GM23248 (cell line): ENCODE measurements around the gene SYP. TPM values are rescaled to one million over a fixed set of nuclear protein-coding genes. Genes with fewer than 3 reads are reported as not detected.

Source experiments
- DNase-seq: peaks from one replicate; pipeline ENCODE4 v3.0.0-alpha.2; 2015
- H2AFZ ChIP-seq: fragments of 200-600 bp; sonication (generic); 2 replicates; pipeline ENCODE4 v1.6.1; 2016; ENCODE audit warnings: antibody characterized with exemption
- H3F3A ChIP-seq: fragments of 200-600 bp; sonication (generic); 2 replicates; pipeline ENCODE4 v1.6.1; 2016; ENCODE audit warnings: mild to moderate bottlenecking, antibody characterized with exemption, mixed run types; ENCODE audit not compliant: insufficient read depth
- H3K27ac ChIP-seq: fragments of 200-600 bp; sonication (generic); 2 replicates; pipeline ENCODE4 v1.5.1; 2016; ENCODE audit warnings: mild to moderate bottlenecking
- H3K27me3 ChIP-seq: fragments of 200-600 bp; sonication (generic); replicated peaks from 2 replicates; pipeline ENCODE4 v1.6.1; 2016; ENCODE audit warnings: mild to moderate bottlenecking; ENCODE audit not compliant: insufficient read depth
- H3K36me3 ChIP-seq: fragments of 200-600 bp; sonication (generic); 2 replicates; pipeline ENCODE4 v1.6.1; 2016; ENCODE audit warnings: low read depth, mild to moderate bottlenecking
- H3K4me1 ChIP-seq: fragments of 200-600 bp; sonication (generic); 2 replicates; pipeline ENCODE4 v1.6.1; 2016; ENCODE audit warnings: mild to moderate bottlenecking; ENCODE audit not compliant: insufficient read depth
- H3K4me2 ChIP-seq: fragments of 200-600 bp; sonication (generic); one replicate; pipeline ENCODE4 v1.6.1; 2016; ENCODE audit warnings: mild to moderate bottlenecking; ENCODE audit not compliant: unreplicated experiment
- H3K4me3 ChIP-seq: fragments of 200-600 bp; sonication (generic); 2 replicates; pipeline ENCODE4 v1.5.1; 2016; ENCODE audit warnings: mild to moderate bottlenecking
- H3K79me2 ChIP-seq: fragments of 200-600 bp; sonication (generic); 2 replicates; pipeline ENCODE4 v1.6.1; 2016; ENCODE audit warnings: mild to moderate bottlenecking; ENCODE audit not compliant: insufficient read depth
- H3K9ac ChIP-seq: fragments of 200-600 bp; sonication (generic); 2 replicates; pipeline ENCODE4 v1.6.1; 2016; ENCODE audit warnings: mild to moderate bottlenecking
- H3K9me2 ChIP-seq: fragments of 200-600 bp; sonication (generic); 2 replicates; pipeline ENCODE4 v1.6.1; 2016; ENCODE audit warnings: mixed run types, mild to moderate bottlenecking, moderate library complexity; ENCODE audit not compliant: insufficient read depth
- H3K9me3 ChIP-seq: fragments of 200-600 bp; sonication (generic); one replicate; pipeline ENCODE4 v1.6.1; 2017; ENCODE audit warnings: low read depth
- H4K20me1 ChIP-seq: fragments of 200-600 bp; sonication (generic); 2 replicates; pipeline ENCODE4 v1.6.0; 2016; ENCODE audit not compliant: insufficient read depth
- EZH2 ChIP-seq: fragments of 200-600 bp; sonication (generic); IDR thresholded peaks from 2 replicates; pipeline ENCODE4 v1.6.1; 2018; ENCODE audit warnings: antibody characterized with exemption, mild to moderate bottlenecking; ENCODE audit not compliant: insufficient read depth, poor library complexity, severe bottlenecking
- EZH2phosphoT487 ChIP-seq: fragments of 200-600 bp; sonication (generic); IDR thresholded peaks from 2 replicates; pipeline ENCODE4 v1.6.1; 2018; ENCODE audit warnings: antibody characterized with exemption, moderate library complexity, mild to moderate bottlenecking, low read depth; ENCODE audit not compliant: insufficient read depth
- WGBS, 2 experiments: methylation state at CpG; one replicate each; pipeline ENCODE4 v1.1.6; 2015 to 2017; ENCODE audit warnings: low lambda C conversion rate in 2 of 2, low coverage in 1 of 2; ENCODE audit errors: missing lambda C conversion rate in 2 of 2; 5-methylcytosine and 5-hydroxymethylcytosine counted together
- in situ Hi-C: fragments of 300-500 bp; cut with MboI; formaldehyde crosslinking; loops from 2 replicates; pipeline ENCODE4 v1.15.0; 2020
- polyA plus RNA-seq: library from polyadenylated mRNA; unstranded; fragments of >200 nt; fragmentation: Nextera tagmentation; extraction: Ambion mirVana; gene quantifications from 2 replicates; pipeline ENCODE4 v1.2.1, GENCODE V29; 2016
- total RNA-seq: library from RNA; depleted of rRNA; stranded (reverse); fragments of >200 nt; shearing (Covaris generic); gene quantifications from 2 replicates; pipeline ENCODE4 v1.2.3, GENCODE V29; 2014

Gene SYP
- total and polyA plus RNA-seq, 2 experiments from 2014 or later, result 0.23 to 0.54 TPM

- no peak overlapping the region for H2AFZ ChIP-seq
- WGBS, 2 experiments, result 52 to 67% methylated on average over 3 to 8 of the region's 8 CpGs
- no peaks in the 10 kb centered on the region for H3K27me3 ChIP-seq
- no peak overlapping the region for H3K4me3 ChIP-seq
- H3K9me3 ChIP-seq, result no peaks in the 10 kb centered on the region
- no peak for TF ChIP-seq EZH2phosphoT487
- TF ChIP-seq EZH2, result no peak
- no peak overlapping the region for H3K27ac ChIP-seq
- in situ Hi-C loops, result no loop called here
- H3K4me1 ChIP-seq, result no peaks in the 10 kb centered on the region
- no peak for DNase-seq
- H3F3A ChIP-seq, result no peaks in the 10 kb centered on the region
- H3K9ac ChIP-seq, result no peak overlapping the region
- H3K36me3 ChIP-seq, result no peaks in the 10 kb centered on the region; the same call in 1 of the 2 replicates
- no peaks in the 10 kb centered on the region for H3K9me2 ChIP-seq
- no peaks in the 10 kb centered on the region for H4K20me1 ChIP-seq
- H3K79me2 ChIP-seq, result peaks cover 8% of the 10 kb centered on the region; the same call in 1 of the 2 replicates
- H3K4me2 ChIP-seq, result no peak overlapping the region
Measured at GRCh38 chrX:49188468-49189076, 11.4 kb downstream of the SYP start.

DNA sequence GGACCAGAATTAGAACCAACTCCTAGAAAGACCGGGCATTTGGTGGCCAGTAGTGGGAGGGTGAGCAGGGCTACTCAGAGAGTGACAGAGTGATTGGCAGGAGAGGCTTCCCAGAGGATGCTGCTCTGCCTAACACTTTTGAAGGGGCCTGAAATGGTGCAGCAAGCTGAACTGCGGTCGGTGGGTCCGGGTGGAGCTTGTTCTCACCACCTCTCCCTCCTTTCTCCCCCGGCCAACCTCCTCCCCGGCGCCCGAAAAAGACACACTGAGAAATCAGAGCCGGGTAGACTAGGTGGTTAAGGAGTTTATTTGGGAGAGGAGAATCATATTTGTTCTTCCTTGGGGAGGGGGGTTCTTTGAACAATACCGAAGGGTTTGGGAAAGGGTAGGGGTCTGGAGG lies 12.5 kb downstream of the SYP start:
- 33 to 64% methylated on average over 3 to 10 of the region's 10 CpGs for WGBS, 2 experiments
- H3K79me2 ChIP-seq, result peaks cover 11% of the 10 kb centered on the region; the same call in 1 of the 2 replicates
- no peak overlapping the region for H3K4me3 ChIP-seq
- no peaks in the 10 kb centered on the region for H3K27me3 ChIP-seq
- H3K4me2 ChIP-seq, result no peak overlapping the region
- H3K9me3 ChIP-seq, result no peaks in the 10 kb centered on the region
- H3K9me2 ChIP-seq, result no peaks in the 10 kb centered on the region
- no peak overlapping the region for H2AFZ ChIP-seq
- no peaks in the 10 kb centered on the region for H3F3A ChIP-seq
- no peak overlapping the region for H3K9ac ChIP-seq
- no peaks in the 10 kb centered on the region; the same call in 1 of the 2 replicates for H3K36me3 ChIP-seq
- DNase-seq, result no peak
- no peaks in the 10 kb centered on the region for H3K4me1 ChIP-seq
- no peaks in the 10 kb centered on the region for H4K20me1 ChIP-seq
- in situ Hi-C loops, result no loop called here
- no peak overlapping the region for H3K27ac ChIP-seq
- TF ChIP-seq EZH2phosphoT487, result no peak
- no peak for TF ChIP-seq EZH2

DNA sequence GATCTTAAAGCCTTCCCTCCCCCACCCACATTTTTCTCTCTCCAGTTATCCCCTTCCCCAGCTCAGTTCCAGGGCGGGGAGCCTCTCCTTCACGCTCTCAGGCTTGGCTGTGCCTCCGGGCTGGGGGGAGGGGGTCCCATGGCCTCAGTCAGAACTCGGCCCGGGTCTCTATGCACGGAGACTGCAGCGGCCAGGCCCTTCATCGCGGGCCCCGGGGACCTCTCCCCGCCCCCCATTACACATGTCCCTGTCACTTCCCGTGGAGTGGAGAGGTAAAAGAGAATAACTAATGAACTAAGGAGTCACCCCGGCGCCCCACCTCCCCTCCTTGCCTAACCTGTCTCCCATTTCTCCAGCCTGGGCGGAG lies 13.0 kb downstream of the SYP start:
- DNase-seq, result no peak
- no peak overlapping the region for H3K9ac ChIP-seq
- H3K79me2 ChIP-seq, result peaks cover 11% of the 10 kb centered on the region; the same call in 1 of the 2 replicates
- H3F3A ChIP-seq, result no peaks in the 10 kb centered on the region
- H3K4me3 ChIP-seq, result no peak overlapping the region
- whole genome bisulfite sequencing, 2 experiments, result 32 to 43% methylated on average over 6 to 15 of the region's 15 CpGs
- H3K27ac ChIP-seq, result no peak overlapping the region
- H3K4me1 ChIP-seq, result no peaks in the 10 kb centered on the region
- TF ChIP-seq EZH2 (no peak), EZH2phosphoT487 (no peak)
- no peak overlapping the region for H3K4me2 ChIP-seq
- H3K9me2 ChIP-seq, result no peaks in the 10 kb centered on the region
- H3K27me3 ChIP-seq, result no peaks in the 10 kb centered on the region
- H3K9me3 ChIP-seq, result no peaks in the 10 kb centered on the region
- no peaks in the 10 kb centered on the region; the same call in 1 of the 2 replicates for H3K36me3 ChIP-seq
- no peaks in the 10 kb centered on the region for H4K20me1 ChIP-seq
- in situ Hi-C loops, result no loop called here
- H2AFZ ChIP-seq, result no peak overlapping the region; the same call in 1 of the 2 replicates

GRCh38 chrX:49186125-49187027 lies 13.6 kb downstream of the SYP start, which contains the start of gene PRICKLE3:
PRICKLE3 (minus strand) TSS chrX:49186373; CDS start chrX:49186297, 76 bp downstream.
- no peaks in the 10 kb centered on the region for H3K9me3 ChIP-seq
- peak; percentile 77 for DNase-seq
- peak within 1 kb of the TSS; percentile 81 for H3K9ac ChIP-seq
- peaks cover 11% of the 10 kb centered on the region; the same call in 1 of the 2 replicates for H3K79me2 ChIP-seq
- TF ChIP-seq EZH2 (no peak), EZH2phosphoT487 (no peak)
- H3F3A ChIP-seq, result no peaks in the 10 kb centered on the region
- no peaks in the 10 kb centered on the region for H3K27me3 ChIP-seq
- H4K20me1 ChIP-seq, result no peaks in the 10 kb centered on the region
- no peaks in the 10 kb centered on the region; the same call in 1 of the 2 replicates for H3K36me3 ChIP-seq
- H3K27ac ChIP-seq, result peak within 1 kb of the TSS; percentile 59
- peak within 1 kb of the TSS; percentile 80 for H3K4me3 ChIP-seq
- peak within 1 kb of the TSS; percentile 68 for H3K4me2 ChIP-seq
- in situ Hi-C loops, result no loop called here
- H3K4me1 ChIP-seq, result no peaks in the 10 kb centered on the region
- WGBS, 2 experiments, result 0 to 13% methylated on average over 22 to 32 of the region's 62 CpGs
- H2AFZ ChIP-seq, result peak within 1 kb of the TSS; percentile 78
- H3K9me2 ChIP-seq, result no peaks in the 10 kb centered on the region
